Stimulated activated CD4-positive, alpha-beta T cell treated with anti-CD3 and anti-CD28 coated beads, Interleukin-15, amount 100 ng/mL, for 48 hours (primary cell): ENCODE results near the gene ST6GALNAC5.
A peak's percentile ranks its signal among the peaks of the same experiment; 100 is the strongest.
"Not testable (repeated sequence)": the region's sequence is repeated elsewhere in the genome, so short reads cannot be mapped to it uniquely, and the experiment has no call there.

ENCODE experiments used
- DNase-seq, 2 donors: peaks; one replicate each; pipeline ENCODE4 v3.0.0-alpha.2; 2020; ENCODE audit warnings: low read depth in 2 of 2

ST6GALNAC5 gene

GRCh38 chr1:76866566-76866965, 714 bp upstream of the ST6GALNAC5 start:
- DNase-seq: no peak

GRCh38 chr1:76868154-76868882, 1.0 kb downstream of the ST6GALNAC5 start:
- peak in 1 of 2 donors; percentile 11 for DNase-seq

DNA sequence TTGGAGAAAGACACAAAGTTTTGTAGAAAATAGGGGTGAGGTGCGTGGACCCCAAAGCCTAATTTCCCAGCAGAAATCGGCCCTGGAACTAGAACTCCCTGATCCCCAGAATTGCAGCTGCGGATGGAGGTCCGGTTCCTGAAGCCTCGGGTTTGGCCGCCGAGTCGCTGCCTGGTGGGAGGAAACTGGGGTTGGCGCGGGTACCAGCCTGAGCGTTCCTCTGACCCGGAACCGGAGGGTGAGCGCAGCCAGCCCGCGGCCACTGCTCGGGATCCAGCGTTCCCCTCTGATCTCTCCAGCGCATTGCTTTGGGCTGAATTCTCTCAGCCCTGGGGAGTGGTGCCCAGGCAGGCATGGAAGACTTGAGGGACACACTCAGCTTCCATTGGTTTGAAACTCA, 1.6 kb downstream of the ST6GALNAC5 start:
- DNase-seq: no peak

GRCh38 chr1:76870037-76870436, 2.8 kb downstream of the ST6GALNAC5 start:
- DNase-seq: no peak

GRCh38 chr1:76871355-76871974, 4.2 kb downstream of the ST6GALNAC5 start:
- no peak for DNase-seq

GRCh38 chr1:76872944-76873343, 5.7 kb downstream of the ST6GALNAC5 start:
- DNase-seq: no peak

GRCh38 chr1:76876655-76877395, 9.5 kb downstream of the ST6GALNAC5 start:
- DNase-seq: no peak

GRCh38 chr1:76879014-76879413, 11.7 kb downstream of the ST6GALNAC5 start:
- not testable (repeated sequence) for DNase-seq

GRCh38 chr1:76881762-76882161, 14.5 kb downstream of the ST6GALNAC5 start:
- no peak for DNase-seq

DNA sequence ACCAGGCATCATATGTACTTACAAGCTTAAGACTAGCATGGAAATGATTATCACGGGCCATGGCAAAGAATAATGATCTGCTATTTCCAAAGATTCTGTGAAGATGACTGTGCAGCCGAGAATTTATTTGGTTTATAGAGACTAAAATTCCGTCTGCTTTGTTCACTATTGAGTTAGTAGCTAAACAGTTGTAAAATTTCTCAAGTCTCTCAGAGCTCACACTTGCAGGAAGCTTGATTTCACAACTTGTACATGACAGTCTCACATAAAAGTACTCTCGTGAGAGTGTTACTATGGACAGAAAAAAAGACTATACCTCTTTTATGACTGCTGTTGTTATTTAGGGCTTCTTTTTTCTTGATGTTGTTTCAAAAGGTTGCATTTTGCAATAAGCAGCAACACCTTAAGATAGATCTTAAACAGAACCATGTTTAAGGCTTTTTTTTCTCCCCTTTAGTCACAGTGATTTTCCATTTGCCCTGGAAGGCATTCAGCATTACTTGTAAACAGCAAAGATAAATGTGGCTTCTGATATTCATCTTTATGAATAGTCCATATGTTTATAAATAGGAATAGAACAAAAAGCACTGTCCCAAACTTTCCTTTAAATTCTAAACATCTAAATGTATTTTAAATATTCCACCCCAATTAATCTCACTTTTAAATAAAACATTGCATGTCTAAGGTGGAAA, 24.8 kb downstream of the ST6GALNAC5 start:
- DNase-seq: no peak

DNA sequence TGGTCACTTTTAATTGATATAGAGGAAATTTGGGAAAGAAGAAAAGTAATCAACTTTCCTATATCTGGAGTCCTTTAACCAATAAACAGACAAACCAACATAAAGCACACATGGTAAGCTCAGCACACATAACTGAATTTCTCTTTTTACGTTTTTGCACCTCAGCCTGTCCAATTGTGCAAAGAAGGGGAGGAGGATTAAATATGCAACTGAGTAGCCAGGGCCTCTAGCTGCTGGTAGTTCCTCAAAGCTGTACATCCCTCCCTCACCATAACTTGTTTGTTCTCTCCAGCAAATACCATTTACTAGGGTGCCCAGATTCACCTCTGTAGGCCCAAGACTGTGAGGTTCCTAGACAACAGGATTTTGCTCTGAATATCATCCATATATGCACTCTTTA, 25.4 kb downstream of the ST6GALNAC5 start:
- no peak for DNase-seq

DNA sequence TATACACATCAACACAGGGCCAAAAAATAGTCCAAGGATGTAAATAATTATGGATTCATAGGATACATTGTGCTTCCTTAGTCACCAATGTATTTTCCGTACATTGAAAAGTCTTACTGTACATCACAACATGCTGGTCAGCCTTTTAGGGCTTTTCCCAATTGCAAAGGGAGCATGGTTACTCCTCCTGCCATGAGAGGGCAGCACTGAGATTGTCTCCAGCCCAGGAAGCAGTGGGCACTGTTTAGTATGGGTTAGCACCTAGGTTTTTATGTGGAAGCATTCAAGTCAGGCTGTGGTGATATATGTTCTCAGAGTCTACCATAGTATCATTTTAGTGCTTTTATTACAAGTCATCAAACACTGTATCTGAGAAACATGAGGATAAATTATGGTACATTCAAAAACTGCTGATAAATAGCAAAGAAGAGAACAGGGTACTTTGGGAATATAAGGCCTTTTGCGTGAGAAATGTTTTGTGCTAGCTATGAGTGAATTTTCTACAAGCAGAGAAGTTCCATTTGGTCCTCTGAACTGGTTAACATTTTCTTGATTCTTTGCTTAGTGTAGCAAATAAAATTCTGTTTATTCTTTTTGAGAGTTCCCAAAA, 34.0 kb downstream of the ST6GALNAC5 start:
- peak; percentile 2 to 12 for DNase-seq

- no peak for DNase-seq
Measured at GRCh38 chr1:76905876-76906595, 38.8 kb downstream of the ST6GALNAC5 start.

- no peak for DNase-seq
Measured at GRCh38 chr1:76909311-76909710, 42.0 kb downstream of the ST6GALNAC5 start.

DNA sequence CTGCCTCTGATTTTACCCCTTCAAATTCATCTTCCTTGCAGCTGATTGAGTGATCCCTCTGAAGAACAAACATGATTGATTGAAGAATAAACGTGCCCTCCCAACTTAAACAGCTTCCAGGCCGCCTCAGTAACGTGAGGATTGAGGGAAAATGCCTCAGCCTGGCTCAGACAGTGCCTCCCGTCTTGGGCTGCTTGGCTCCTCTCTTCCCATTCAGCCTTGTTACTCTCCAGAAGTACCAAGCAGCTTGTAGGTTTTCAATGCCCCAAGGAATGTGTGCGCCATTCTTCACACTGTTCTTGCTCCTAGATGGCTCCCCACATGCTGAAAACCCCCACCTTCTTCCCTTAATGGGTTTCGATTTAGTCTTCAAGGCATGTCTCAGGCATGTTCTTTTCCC, 51.8 kb downstream of the ST6GALNAC5 start:
- no peak for DNase-seq

DNA sequence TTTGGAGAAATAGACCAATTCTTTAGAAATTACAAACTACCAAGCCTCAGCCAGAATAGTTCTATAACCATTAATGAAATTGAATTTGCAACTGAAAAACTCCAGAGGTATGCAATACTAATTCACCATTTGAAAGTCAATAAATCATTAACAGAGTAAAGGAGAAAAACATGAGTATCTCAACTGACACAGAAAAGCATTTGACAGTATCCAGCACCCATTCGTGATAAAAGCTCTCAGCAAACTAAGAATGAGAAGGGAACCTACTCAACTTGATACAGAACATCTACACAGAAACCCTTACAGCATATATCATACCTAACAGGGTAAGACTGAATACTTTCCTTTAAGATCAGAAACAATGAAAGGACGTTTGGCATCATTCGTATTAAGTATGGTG, 54.3 kb downstream of the ST6GALNAC5 start:
- DNase-seq: no peak

GRCh38 chr1:76925825-76926224, 58.5 kb downstream of the ST6GALNAC5 start:
- no peak for DNase-seq

GRCh38 chr1:76928522-76928921, 61.2 kb downstream of the ST6GALNAC5 start:
- no peak for DNase-seq

DNA sequence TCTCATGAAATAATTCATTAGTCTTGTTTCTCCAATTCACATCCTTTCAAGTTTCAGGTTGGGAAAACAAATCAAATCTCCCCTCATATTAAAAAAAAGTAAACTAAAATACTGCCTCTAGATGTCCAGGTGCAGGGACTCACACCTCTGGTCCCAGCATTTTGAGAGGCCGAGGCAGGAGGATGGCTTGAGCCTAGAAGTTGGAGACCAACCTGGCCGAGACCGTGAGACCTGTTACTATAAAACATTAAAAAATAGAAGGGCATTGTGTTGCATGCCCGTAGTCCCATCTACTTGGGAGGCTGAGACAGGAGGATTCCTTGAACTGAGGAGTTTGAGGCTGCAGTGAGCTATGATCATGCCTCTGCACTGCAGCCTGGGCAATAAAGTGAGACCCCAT, 61.9 kb downstream of the ST6GALNAC5 start:
- no peak for DNase-seq

- no peak for DNase-seq
Measured at GRCh38 chr1:76933847-76934815, 66.9 kb downstream of the ST6GALNAC5 start.
